Measurements from ENCODE around the gene TSHZ2.

- no peak for TF ChIP-seq CTCF (conservative IDR thresholded peaks at IDR 0.05 in 1 of 2, IDR thresholded peaks at IDR 0.05 in 1 of 2; ENCODE audit: extremely low read depth in 1 of 2, insufficient read depth in 1 of 2, low read depth in 1 of 2, low read length in 2 of 2)
- TF ChIP-seq EZH2 (IDR thresholded peaks at IDR 0.05; ENCODE audit: borderline replicate concordance, low read length) = no peak
These were observed 387.3 kb downstream of the TSHZ2 start for GRCh38 chr20:53359425-53359824.
